SU-DHL-6 (cell line): ENCODE measurements around the gene PRKG2.

Experiments
- H2AFZ ChIP-seq: fragments of 200-600 bp; sonication (generic); 2 replicates; pipeline ENCODE4 v1.6.1; 2014; ENCODE audit warnings: low read depth, mild to moderate bottlenecking, moderate library complexity, mixed read lengths, antibody characterized with exemption, low read length; ENCODE audit not compliant: severe bottlenecking
- H3F3A ChIP-seq: fragments of 200-600 bp; shearing (Covaris generic); 2 replicates; pipeline ENCODE4 v1.6.0; 2016; ENCODE audit warnings: antibody characterized with exemption, mild to moderate bottlenecking; ENCODE audit not compliant: insufficient read depth
- H3K27ac ChIP-seq: fragments of 200-600 bp; sonication (generic); 2 replicates; pipeline ENCODE4 v1.5.1; 2016; ENCODE audit warnings: low read depth, mild to moderate bottlenecking, low read length, moderate library complexity, mixed read lengths
- H3K27me3 ChIP-seq: fragments of 200-600 bp; sonication (generic), shearing (Covaris generic); 2 replicates; pipeline ENCODE4 v1.6.0; 2014; ENCODE audit warnings: mild to moderate bottlenecking, low read length
- H3K36me3 ChIP-seq: fragments of 200-600 bp; sonication (generic); 2 replicates; pipeline ENCODE4 v1.6.1; 2014; ENCODE audit warnings: mild to moderate bottlenecking, low read length, mixed read lengths
- H3K4me2 ChIP-seq: fragments of 300-600, 200-600 bp; shearing (Covaris generic), sonication (generic); 2 replicates; pipeline ENCODE4 v1.6.0; 2014; ENCODE audit warnings: low read length, low read depth, mild to moderate bottlenecking; ENCODE audit not compliant: poor library complexity, severe bottlenecking
- H3K4me3 ChIP-seq: fragments of 200-600 bp; sonication (generic); 2 replicates; pipeline ENCODE4 v1.5.1; 2014; ENCODE audit warnings: antibody characterized with exemption, low read length, mild to moderate bottlenecking, mixed read lengths; ENCODE audit not compliant: insufficient read depth, poor library complexity, severe bottlenecking
- H3K79me2 ChIP-seq: fragments of 200-600 bp; sonication (generic); 2 replicates; pipeline ENCODE4 v1.6.1; 2014; ENCODE audit warnings: mild to moderate bottlenecking, low read length, moderate library complexity; ENCODE audit not compliant: insufficient read depth
- H3K9ac ChIP-seq: fragments of 200-600 bp; sonication (generic); 2 replicates; pipeline ENCODE4 v1.7.0; 2014; ENCODE audit warnings: mild to moderate bottlenecking, low read length
- H3K9me2 ChIP-seq: fragments of 200-600 bp; sonication (generic); replicated peaks from 2 replicates; pipeline ENCODE4 v1.6.1; 2014; ENCODE audit warnings: low read length; ENCODE audit not compliant: insufficient read depth
- H3K9me3 ChIP-seq: fragments of 200-600 bp; sonication (generic); 2 replicates; pipeline ENCODE4 v1.6.1; 2014; ENCODE audit warnings: low read length, mixed read lengths; ENCODE audit not compliant: insufficient read depth
- H4K20me1 ChIP-seq: fragments of 200-600 bp; sonication (generic); 2 replicates; pipeline ENCODE4 v1.6.1; 2014; ENCODE audit warnings: low read depth, mild to moderate bottlenecking, antibody characterized with exemption, low read length, moderate library complexity, mixed read lengths
- EZH2phosphoT487 ChIP-seq: fragments of 200-600 bp; sonication (generic), shearing (Covaris generic); conservative IDR thresholded peaks from 2 replicates; pipeline ENCODE4 v1.6.1; 2018; ENCODE audit warnings: mild to moderate bottlenecking, antibody characterized with exemption, low read length, moderate library complexity, mixed read lengths
- TF ChIP-seq, protein P1 (sequence below): fragments of 200-600 bp; sonication (generic); IDR thresholded peaks from one replicate; pipeline ENCODE4 v1.5.1; 2017; ENCODE audit warnings: antibody characterized with exemption, mild to moderate bottlenecking, low read length, moderate library complexity; ENCODE audit not compliant: insufficient read depth, poor library complexity, severe bottlenecking

Gene PRKG2

DNA sequence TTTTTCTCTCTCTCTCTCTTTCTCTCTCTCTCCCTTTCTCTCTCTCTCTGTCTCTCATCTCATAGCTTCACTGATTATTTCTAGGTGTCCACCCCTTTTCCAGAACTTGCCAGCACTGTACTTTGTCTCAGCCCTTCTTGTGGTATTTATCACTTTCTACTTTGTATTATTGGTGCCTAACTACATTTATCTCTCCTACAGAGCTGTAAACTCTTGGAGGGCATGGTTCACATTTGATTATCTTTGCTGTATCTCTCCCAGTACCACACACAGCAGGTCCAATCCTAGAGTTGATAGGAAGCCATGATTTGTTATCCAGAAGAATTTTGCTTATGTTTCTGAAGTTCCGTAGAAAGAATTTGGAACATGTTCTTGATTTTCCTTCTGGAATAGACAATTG is 5.2 kb upstream of the PRKG2 start:
- Histone ChIP-seq H3K4me2 (no peak overlapping the region), H3K9me3 (no peaks in the 10 kb centered on the region), H3F3A (no peaks in the 10 kb centered on the region), H3K79me2 (no peaks in the 10 kb centered on the region), H3K36me3 (no peaks in the 10 kb centered on the region), H3K27me3 (no peaks in the 10 kb centered on the region), H3K4me3 (no peak overlapping the region), H3K9ac (no peak overlapping the region), H3K27ac (no peak overlapping the region), H3K9me2 (no peaks in the 10 kb centered on the region), H2AFZ (no peak overlapping the region), H4K20me1 (no peaks in the 10 kb centered on the region)
- TF ChIP-seq, protein P1, sequence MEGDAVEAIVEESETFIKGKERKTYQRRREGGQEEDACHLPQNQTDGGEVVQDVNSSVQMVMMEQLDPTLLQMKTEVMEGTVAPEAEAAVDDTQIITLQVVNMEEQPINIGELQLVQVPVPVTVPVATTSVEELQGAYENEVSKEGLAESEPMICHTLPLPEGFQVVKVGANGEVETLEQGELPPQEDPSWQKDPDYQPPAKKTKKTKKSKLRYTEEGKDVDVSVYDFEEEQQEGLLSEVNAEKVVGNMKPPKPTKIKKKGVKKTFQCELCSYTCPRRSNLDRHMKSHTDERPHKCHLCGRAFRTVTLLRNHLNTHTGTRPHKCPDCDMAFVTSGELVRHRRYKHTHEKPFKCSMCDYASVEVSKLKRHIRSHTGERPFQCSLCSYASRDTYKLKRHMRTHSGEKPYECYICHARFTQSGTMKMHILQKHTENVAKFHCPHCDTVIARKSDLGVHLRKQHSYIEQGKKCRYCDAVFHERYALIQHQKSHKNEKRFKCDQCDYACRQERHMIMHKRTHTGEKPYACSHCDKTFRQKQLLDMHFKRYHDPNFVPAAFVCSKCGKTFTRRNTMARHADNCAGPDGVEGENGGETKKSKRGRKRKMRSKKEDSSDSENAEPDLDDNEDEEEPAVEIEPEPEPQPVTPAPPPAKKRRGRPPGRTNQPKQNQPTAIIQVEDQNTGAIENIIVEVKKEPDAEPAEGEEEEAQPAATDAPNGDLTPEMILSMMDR: no peak
- no peak for TF ChIP-seq EZH2phosphoT487

DNA sequence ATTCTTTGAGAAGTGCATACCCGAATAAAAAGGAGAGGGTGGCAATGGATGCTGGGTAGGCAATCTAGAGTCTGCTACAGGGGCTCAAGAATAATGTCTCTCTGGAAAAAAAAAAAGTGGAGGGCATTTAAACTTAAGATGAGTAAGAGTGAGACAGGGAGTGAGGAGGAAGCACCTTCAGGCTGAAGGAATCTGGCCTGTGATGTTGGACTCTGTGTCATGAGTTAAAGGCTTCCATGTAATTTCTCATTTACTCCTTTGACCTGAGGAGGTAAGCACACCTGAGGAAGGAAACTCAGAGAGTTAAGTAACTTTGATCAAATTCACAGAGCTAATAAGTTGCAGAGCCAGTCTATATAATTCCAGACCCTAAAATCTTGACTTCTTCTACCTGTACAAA is 3.2 kb upstream of the PRKG2 start:
- Histone ChIP-seq H3K79me2 (no peaks in the 10 kb centered on the region), H3K27ac (no peak overlapping the region), H3K4me3 (no peak overlapping the region), H4K20me1 (no peaks in the 10 kb centered on the region), H3K9me3 (no peaks in the 10 kb centered on the region), H3K4me2 (no peak overlapping the region), H3K9ac (no peak overlapping the region), H3K36me3 (no peaks in the 10 kb centered on the region), H2AFZ (no peak overlapping the region), H3F3A (no peaks in the 10 kb centered on the region), H3K9me2 (no peaks in the 10 kb centered on the region), H3K27me3 (no peaks in the 10 kb centered on the region)
- no peak for TF ChIP-seq EZH2phosphoT487
- TF ChIP-seq, protein P1: no peak

DNA sequence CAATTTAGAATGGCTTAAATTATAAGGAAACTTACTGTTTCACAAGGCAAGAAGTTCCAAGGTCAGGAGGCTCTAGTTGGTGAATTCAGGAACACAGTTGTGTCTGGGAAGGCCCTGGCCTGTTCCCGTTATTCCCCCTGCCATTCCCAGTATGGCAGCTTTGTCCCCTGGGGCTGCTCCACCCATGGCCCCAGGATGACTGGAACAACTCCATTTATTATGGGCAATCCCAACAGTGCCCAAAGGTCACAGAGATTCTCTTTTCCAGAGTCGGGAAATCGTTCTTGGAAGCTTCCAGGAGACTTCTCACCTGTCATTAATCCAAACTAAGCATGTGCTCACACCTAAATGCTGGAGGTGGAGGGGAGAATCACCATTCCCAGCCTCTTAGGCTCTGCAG is 2.8 kb upstream of the PRKG2 start:
- H3K27ac ChIP-seq: no peak overlapping the region
- H3K4me3 ChIP-seq: no peak overlapping the region
- no peaks in the 10 kb centered on the region for H3K79me2 ChIP-seq
- no peaks in the 10 kb centered on the region for H3K27me3 ChIP-seq
- H3K4me2 ChIP-seq: no peak overlapping the region
- H3K36me3 ChIP-seq: no peaks in the 10 kb centered on the region
- H4K20me1 ChIP-seq: no peaks in the 10 kb centered on the region
- no peak overlapping the region for H3K9ac ChIP-seq
- no peak for TF ChIP-seq EZH2phosphoT487
- TF ChIP-seq, protein P1: no peak
- H2AFZ ChIP-seq: no peak overlapping the region
- no peaks in the 10 kb centered on the region for H3K9me2 ChIP-seq
- no peaks in the 10 kb centered on the region for H3F3A ChIP-seq
- no peaks in the 10 kb centered on the region for H3K9me3 ChIP-seq

DNA sequence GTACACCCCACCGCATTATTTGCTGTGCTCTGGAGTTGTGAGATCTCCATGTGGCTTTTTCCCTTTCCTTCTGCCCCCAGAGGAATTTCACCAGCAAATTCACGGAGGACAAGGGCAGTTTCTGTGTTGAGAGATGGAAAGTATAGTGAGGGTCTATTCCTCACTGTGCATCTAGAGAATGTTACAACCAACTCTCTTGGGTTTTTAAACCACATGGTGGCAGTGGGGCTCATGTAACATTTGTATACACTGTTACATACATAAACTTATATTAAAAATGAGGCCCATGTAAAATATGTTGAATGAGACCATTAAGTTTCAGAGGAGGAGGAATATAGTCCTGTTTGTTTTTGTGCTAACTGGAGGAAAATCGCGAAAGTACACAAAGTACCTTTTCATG is 909 bp upstream of the PRKG2 start:
- H3K9me2 ChIP-seq: no peaks in the 10 kb centered on the region

More for the DNA sequence above, 909 bp upstream of the PRKG2 start:
- no peak overlapping the region for H3K4me2 ChIP-seq
- no peaks in the 10 kb centered on the region for H3K79me2 ChIP-seq
- H4K20me1 ChIP-seq: no peaks in the 10 kb centered on the region
- H3K4me3 ChIP-seq: no peak overlapping the region
- no peak overlapping the region for H3K9ac ChIP-seq
- H3K27ac ChIP-seq: no peak overlapping the region
- no peak overlapping the region for H2AFZ ChIP-seq
- no peaks in the 10 kb centered on the region for H3K9me3 ChIP-seq
- H3K36me3 ChIP-seq: no peaks in the 10 kb centered on the region
- H3K27me3 ChIP-seq: no peaks in the 10 kb centered on the region
- no peaks in the 10 kb centered on the region for H3F3A ChIP-seq
- no peak for TF ChIP-seq EZH2phosphoT487
- TF ChIP-seq, protein P1: no peak
